Endothelial cell (in vitro differentiated cells): ENCODE data around the gene SLC66A3. TPM values are rescaled to one million over a fixed set of nuclear protein-coding genes. Genes with fewer than 3 reads are reported as not detected.

Source experiments
- DNase-seq: peaks from one replicate; pipeline ENCODE4 v3.0.0; 2021; ENCODE audit warnings: low spot score
- H3K27ac Mint-ChIP-seq: one replicate; pipeline ENCODE4 v1.8.0; 2021; ENCODE audit warnings: mixed read lengths, inconsistent platforms; ENCODE audit not compliant: unreplicated experiment
- H3K27me3 Mint-ChIP-seq: one replicate; pipeline ENCODE4 v1.8.0; 2021; ENCODE audit warnings: mild to moderate bottlenecking, moderate library complexity, mixed read lengths, inconsistent platforms; ENCODE audit not compliant: unreplicated experiment
- H3K36me3 Mint-ChIP-seq: one replicate; pipeline ENCODE4 v1.8.0; 2021; ENCODE audit warnings: mild to moderate bottlenecking, low read depth, mixed read lengths, inconsistent platforms; ENCODE audit not compliant: unreplicated experiment
- H3K4me1 Mint-ChIP-seq: one replicate; pipeline ENCODE4 v1.8.0; 2021; ENCODE audit warnings: mild to moderate bottlenecking, mixed read lengths, inconsistent platforms; ENCODE audit not compliant: unreplicated experiment
- H3K4me3 Mint-ChIP-seq: one replicate; pipeline ENCODE4 v1.8.0; 2021; ENCODE audit warnings: mild to moderate bottlenecking, mixed read lengths, inconsistent platforms; ENCODE audit not compliant: unreplicated experiment
- H3K9me3 Mint-ChIP-seq: one replicate; pipeline ENCODE4 v1.8.0; 2021; ENCODE audit warnings: mixed read lengths, inconsistent platforms; ENCODE audit not compliant: unreplicated experiment
- total RNA-seq: library from RNA; stranded (reverse); fragmentation: NEBNext Ultra II Directional; extraction: Animal tissue kit (Norgen Biotek cat#: 25700); gene quantifications from one replicate; pipeline ENCODE4 v1.2.1, GENCODE V29; 2021; ENCODE audit not compliant: unreplicated experiment
- TF ChIP-seq, protein P1 (sequence below): fragments of 200-600 bp; sonication (generic); IDR thresholded peaks from one replicate; pipeline ENCODE4 v1.5.0; 2021; ENCODE audit warnings: antibody characterized with exemption; ENCODE audit not compliant: unreplicated experiment

The SLC66A3 gene
- total RNA-seq, 1 donor from 2014 or later = 12.1 TPM

DNA sequence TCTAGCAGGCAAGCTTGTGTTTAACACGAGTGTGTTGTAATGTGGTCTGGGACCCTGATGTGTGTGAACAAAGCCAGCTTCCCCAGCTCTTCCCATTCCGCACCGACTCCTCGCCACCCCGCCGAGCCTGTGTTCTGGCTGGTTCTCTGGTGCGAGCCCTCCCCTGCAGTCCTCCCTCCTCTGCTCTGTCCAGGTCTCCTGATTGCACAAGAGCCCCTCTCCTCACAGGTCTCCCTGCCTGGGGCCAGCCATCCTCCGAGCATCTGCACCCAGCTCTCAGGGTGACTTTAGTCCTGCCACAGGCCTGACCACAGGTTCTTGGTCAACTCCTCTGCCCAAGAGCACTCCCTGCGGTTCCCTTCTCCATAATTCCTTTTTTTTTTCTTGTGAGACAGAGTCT lies 13.2 kb downstream of the SLC66A3 start:
- DNase-seq = no peak
- TF ChIP-seq, protein P1, sequence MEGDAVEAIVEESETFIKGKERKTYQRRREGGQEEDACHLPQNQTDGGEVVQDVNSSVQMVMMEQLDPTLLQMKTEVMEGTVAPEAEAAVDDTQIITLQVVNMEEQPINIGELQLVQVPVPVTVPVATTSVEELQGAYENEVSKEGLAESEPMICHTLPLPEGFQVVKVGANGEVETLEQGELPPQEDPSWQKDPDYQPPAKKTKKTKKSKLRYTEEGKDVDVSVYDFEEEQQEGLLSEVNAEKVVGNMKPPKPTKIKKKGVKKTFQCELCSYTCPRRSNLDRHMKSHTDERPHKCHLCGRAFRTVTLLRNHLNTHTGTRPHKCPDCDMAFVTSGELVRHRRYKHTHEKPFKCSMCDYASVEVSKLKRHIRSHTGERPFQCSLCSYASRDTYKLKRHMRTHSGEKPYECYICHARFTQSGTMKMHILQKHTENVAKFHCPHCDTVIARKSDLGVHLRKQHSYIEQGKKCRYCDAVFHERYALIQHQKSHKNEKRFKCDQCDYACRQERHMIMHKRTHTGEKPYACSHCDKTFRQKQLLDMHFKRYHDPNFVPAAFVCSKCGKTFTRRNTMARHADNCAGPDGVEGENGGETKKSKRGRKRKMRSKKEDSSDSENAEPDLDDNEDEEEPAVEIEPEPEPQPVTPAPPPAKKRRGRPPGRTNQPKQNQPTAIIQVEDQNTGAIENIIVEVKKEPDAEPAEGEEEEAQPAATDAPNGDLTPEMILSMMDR = no peak
- peaks cover 4% of the 10 kb centered on the region for H3K27me3 Mint-ChIP-seq
- H3K36me3 Mint-ChIP-seq = no peaks in the 10 kb centered on the region
- no peaks in the 10 kb centered on the region for H3K9me3 Mint-ChIP-seq
- no peak overlapping the region for H3K4me3 Mint-ChIP-seq
- no peak overlapping the region for H3K27ac Mint-ChIP-seq
- H3K4me1 Mint-ChIP-seq = peaks cover 3% of the 10 kb centered on the region

DNA sequence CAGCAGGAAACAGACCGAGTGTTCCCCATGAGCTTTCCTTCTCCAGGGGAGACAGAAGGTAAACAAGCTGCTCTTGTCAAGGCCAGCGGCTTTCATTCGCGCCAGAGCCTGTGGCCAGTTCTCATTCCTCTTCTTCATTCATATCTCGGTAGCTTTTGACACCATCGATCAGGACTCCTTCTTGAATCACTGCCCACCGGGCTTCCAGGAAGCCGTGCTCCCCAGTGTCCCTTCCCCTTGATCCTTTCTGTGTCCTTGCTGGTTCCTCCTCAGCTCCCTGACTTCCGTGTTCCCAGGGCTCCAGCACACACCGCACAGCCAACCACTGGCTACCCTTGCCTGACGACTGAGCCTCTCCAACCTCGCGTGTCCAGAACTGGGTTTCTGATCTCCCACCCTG lies 14.1 kb downstream of the SLC66A3 start:
- H3K27ac Mint-ChIP-seq = no peak overlapping the region
- H3K36me3 Mint-ChIP-seq = no peaks in the 10 kb centered on the region
- H3K27me3 Mint-ChIP-seq = peaks cover 1% of the 10 kb centered on the region
- TF ChIP-seq, protein P1 = no peak
- H3K9me3 Mint-ChIP-seq = no peaks in the 10 kb centered on the region
- no peak overlapping the region for H3K4me3 Mint-ChIP-seq
- DNase-seq = no peak
- H3K4me1 Mint-ChIP-seq = peaks cover 3% of the 10 kb centered on the region

DNA sequence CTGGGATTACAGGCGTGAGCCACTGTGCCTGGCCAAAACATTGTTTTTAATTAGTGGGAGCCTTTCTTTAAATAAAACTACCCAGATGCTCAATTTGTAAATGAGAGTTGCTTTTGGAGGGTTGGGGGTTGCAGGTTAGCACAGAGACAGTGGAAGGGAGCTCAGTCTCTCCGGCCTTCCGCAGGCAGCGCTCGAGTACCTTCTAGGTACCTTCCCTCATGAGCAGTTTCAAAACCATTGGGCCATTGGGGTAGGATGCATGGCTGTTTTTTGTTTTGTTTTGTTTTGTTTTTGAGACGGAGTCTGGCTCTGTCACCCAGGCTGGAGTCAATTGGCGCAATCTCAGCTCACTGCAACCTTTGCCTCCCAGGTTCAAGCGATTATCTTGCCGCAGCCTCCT lies 19.0 kb downstream of the SLC66A3 start:
- TF ChIP-seq, protein P1 = no peak
- H3K27ac Mint-ChIP-seq = no peak overlapping the region
- DNase-seq = no peak
- H3K36me3 Mint-ChIP-seq = no peaks in the 10 kb centered on the region
- H3K9me3 Mint-ChIP-seq = no peaks in the 10 kb centered on the region
- peaks cover 5% of the 10 kb centered on the region for H3K27me3 Mint-ChIP-seq
- peaks cover 9% of the 10 kb centered on the region for H3K4me1 Mint-ChIP-seq
- no peak overlapping the region for H3K4me3 Mint-ChIP-seq

DNA sequence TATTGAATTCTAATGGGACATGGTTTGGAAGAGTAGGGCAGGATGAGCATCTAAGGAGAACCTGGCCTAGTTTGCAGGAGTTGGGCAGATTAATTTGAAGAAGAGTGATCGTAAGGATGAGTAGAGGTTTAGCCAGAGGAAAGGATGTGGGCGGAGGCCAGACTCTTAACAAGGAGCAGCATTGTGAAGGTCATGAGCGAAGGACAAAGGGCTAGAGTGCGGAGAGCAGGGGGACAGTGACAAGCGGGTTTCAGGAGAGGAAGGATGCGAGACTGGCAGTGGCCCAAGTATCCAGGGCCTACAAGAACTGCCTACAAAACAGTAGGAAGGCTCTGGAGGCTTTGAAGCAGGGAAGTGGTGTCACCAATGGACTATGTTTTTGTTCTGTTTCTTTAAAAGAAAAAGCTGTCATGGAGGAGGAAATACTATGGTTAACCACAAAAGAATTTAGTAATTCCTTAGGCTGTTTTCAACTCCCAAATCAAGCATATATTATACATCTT lies 20.1 kb downstream of the SLC66A3 start:
- H3K27me3 Mint-ChIP-seq = peaks cover 5% of the 10 kb centered on the region
- DNase-seq = no peak
- TF ChIP-seq, protein P1 = no peak
- no peaks in the 10 kb centered on the region for H3K36me3 Mint-ChIP-seq
- no peaks in the 10 kb centered on the region for H3K9me3 Mint-ChIP-seq
- H3K27ac Mint-ChIP-seq = peak overlapping the region; percentile 15
- H3K4me3 Mint-ChIP-seq = no peak overlapping the region
- H3K4me1 Mint-ChIP-seq = peaks cover 12% of the 10 kb centered on the region

DNA sequence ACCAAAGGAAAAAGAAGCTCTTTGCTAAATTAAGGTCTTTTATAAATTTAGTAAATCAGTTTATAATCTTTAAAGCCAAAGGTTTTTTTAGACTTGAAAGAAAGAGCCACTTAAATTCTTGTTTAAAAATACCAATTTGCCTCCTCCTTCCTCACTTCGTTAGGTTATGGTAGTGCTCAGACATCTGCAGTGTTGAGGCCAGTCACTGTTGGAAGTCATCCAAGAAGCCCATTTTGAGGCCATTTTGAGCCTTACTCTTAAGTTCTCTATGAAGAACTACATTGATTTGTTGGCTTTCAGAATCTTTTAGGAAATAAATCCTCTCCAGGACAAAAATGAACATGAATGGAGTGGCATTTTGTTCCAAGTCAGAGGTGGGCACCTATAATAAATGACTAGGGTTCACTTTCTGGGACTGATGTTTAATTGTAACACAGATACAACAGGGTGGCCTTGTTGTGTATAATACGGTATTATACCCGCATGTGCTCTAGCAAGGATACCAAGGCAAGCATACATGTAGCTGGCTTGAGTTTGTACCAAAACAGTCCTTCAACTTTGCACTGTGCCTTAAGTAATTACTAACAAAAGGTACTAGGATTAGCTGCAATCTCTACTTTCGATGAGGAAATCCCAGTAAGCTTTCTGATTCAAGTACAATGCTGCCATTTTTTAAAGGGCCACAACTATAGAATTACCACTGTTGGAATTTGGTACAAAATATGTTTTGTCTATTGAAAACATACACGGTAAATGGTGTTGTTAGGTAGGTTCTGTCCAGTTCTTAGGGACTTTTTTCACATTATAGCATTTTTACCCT lies 22.8 kb downstream of the SLC66A3 start:
- Mint-ChIP-seq H3K9me3 (no peaks in the 10 kb centered on the region), H3K27ac (no peak overlapping the region), H3K36me3 (no peaks in the 10 kb centered on the region), H3K27me3 (peaks cover 5% of the 10 kb centered on the region), H3K4me1 (peaks cover 12% of the 10 kb centered on the region), H3K4me3 (no peak overlapping the region)
- DNase-seq = no peak
- TF ChIP-seq, protein P1 = no peak
